PC-9 (cell line): ENCODE data around the gene SLIT1. TPM values are rescaled to one million over a fixed set of nuclear protein-coding genes. Genes with fewer than 3 reads are reported as not detected.

ENCODE experiments used
- BruUV-seq: library from RNA; stranded (reverse); fragments of 400-500 nt; replicated peaks from 2 replicates; lab custom pipeline; 2021; lab: Mats Ljungman, UMichigan
- CTCF ChIA-PET: fragments of 300-600 bp; sonication (Branson Sonifier 250); formaldehyde crosslinking; loops from one replicate; lab custom pipeline; 2022; ENCODE audit warnings: antibody characterized with exemption; lab: Charles Lee
- POLR2A ChIA-PET: fragments of 300-600 bp; sonication (Branson Sonifier 250); formaldehyde crosslinking; loops from one replicate; lab custom pipeline; 2022; ENCODE audit warnings: antibody characterized with exemption; ENCODE audit not compliant: unreplicated experiment; lab: Charles Lee
- DNase-seq, 2 experiments: peaks; one replicate each; pipeline versions ENCODE4 v3.0.0 to v3.0.0-alpha.2; 2015 to 2022; ENCODE audit warnings: mixed read lengths in 1 of 2
- H2AFZ ChIP-seq: fragments of 200-600 bp; sonication (generic); 2 replicates; pipeline ENCODE4 v1.8.1; 2017; ENCODE audit warnings: antibody characterized with exemption
- H3F3A ChIP-seq: fragments of 200-600 bp; sonication (generic); 2 replicates; pipeline ENCODE4 v1.8.1; 2017; ENCODE audit warnings: antibody characterized with exemption, mild to moderate bottlenecking, low read depth; ENCODE audit not compliant: insufficient read depth
- H3K27ac ChIP-seq: fragments of 200-600 bp; sonication (generic); 2 replicates; pipeline ENCODE4 v1.6.1; 2016; ENCODE audit warnings: mixed run types
- H3K27me3 ChIP-seq: fragments of 200-600 bp; sonication (generic); 2 replicates; pipeline ENCODE4 v1.6.1; 2016; ENCODE audit warnings: low read depth, mixed run types; ENCODE audit not compliant: insufficient read depth
- H3K36me3 ChIP-seq: fragments of 200-600 bp; sonication (generic); 2 replicates; pipeline ENCODE4 v1.6.1; 2016; ENCODE audit warnings: low read depth, mixed run types
- H3K4me1 ChIP-seq: fragments of 200-600 bp; sonication (generic); replicated peaks from 2 replicates; pipeline ENCODE4 v1.6.1; 2016; ENCODE audit warnings: mixed run types; ENCODE audit not compliant: insufficient read depth
- H3K4me2 ChIP-seq: fragments of 200-600 bp; sonication (generic); 2 replicates; pipeline ENCODE4 v1.6.1; 2017; ENCODE audit warnings: mixed run types
- H3K4me3 ChIP-seq: fragments of 200-600 bp; sonication (generic); 2 replicates; pipeline ENCODE4 v1.6.1; 2016; ENCODE audit warnings: mixed run types
- H3K79me2 ChIP-seq: fragments of 200-600 bp; sonication (generic); 2 replicates; pipeline ENCODE4 v1.6.1; 2017; ENCODE audit warnings: low read depth, mixed run types
- H3K9me2 ChIP-seq: fragments of 200-600 bp; sonication (generic); 2 replicates; pipeline ENCODE4 v1.8.1; 2017; ENCODE audit warnings: mild to moderate bottlenecking; ENCODE audit not compliant: insufficient read depth
- H3K9me3 ChIP-seq: fragments of 200-600 bp; sonication (generic); 2 replicates; pipeline ENCODE4 v1.8.1; 2016; ENCODE audit warnings: low read depth; ENCODE audit not compliant: insufficient read depth
- H4K20me1 ChIP-seq: fragments of 200-600 bp; sonication (generic); 2 replicates; pipeline ENCODE4 v1.8.1; 2017; ENCODE audit not compliant: insufficient read depth
- EZH2 ChIP-seq: fragments of 200-600 bp; sonication (generic); IDR thresholded peaks from 2 replicates; pipeline ENCODE4 v1.8.0; 2017; ENCODE audit warnings: antibody characterized with exemption, low read depth
- intact Hi-C: fragments of 100-400 bp; cut with micrococcal nuclease; formaldehyde crosslinking; loops from one replicate; pipeline ENCODE4 v1.10.0; 2022; ENCODE audit not compliant: unreplicated experiment
- total RNA-seq: library from RNA; stranded (reverse); gene quantifications from 2 replicates; pipeline ENCODE4 v1.2.3, GENCODE V29; 2021
- TF ChIP-seq, protein P1 (sequence below): fragments of 200-600 bp; sonication (generic); conservative IDR thresholded peaks from 2 replicates; pipeline ENCODE4 v1.6.1; 2017; ENCODE audit warnings: mixed run types, antibody characterized with exemption, mild to moderate bottlenecking, moderate library complexity

Gene SLIT1
- total RNA-seq, 1 experiment from 2014 or later: not detected

DNA sequence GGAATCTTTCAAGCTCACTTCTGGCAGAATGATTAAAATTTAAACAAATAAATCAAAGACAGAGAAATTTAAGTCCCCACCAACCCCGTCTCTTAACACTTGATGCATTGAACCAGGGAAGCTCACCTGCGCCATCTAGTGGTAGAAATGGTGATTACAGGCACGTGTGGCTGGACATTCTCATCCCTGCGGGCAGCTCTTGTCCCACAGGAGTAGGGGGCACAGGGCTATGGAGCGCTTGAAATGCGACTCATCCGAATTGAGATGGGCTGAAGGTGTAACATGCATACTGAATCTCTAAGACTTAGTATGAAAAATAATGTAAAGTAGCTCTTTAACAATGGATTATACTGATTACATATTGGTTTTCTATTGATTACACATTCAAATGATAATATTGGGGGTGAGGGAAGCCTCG, 24.8 kb upstream of the SLIT1 start:
- no peak for TF ChIP-seq EZH2
- TF ChIP-seq, protein P1, sequence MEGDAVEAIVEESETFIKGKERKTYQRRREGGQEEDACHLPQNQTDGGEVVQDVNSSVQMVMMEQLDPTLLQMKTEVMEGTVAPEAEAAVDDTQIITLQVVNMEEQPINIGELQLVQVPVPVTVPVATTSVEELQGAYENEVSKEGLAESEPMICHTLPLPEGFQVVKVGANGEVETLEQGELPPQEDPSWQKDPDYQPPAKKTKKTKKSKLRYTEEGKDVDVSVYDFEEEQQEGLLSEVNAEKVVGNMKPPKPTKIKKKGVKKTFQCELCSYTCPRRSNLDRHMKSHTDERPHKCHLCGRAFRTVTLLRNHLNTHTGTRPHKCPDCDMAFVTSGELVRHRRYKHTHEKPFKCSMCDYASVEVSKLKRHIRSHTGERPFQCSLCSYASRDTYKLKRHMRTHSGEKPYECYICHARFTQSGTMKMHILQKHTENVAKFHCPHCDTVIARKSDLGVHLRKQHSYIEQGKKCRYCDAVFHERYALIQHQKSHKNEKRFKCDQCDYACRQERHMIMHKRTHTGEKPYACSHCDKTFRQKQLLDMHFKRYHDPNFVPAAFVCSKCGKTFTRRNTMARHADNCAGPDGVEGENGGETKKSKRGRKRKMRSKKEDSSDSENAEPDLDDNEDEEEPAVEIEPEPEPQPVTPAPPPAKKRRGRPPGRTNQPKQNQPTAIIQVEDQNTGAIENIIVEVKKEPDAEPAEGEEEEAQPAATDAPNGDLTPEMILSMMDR: peak; percentile 92
- Histone ChIP-seq H3K27me3 (no peaks in the 10 kb centered on the region), H3F3A (no peaks in the 10 kb centered on the region), H3K9me2 (no peaks in the 10 kb centered on the region), H3K36me3 (no peaks in the 10 kb centered on the region), H4K20me1 (no peaks in the 10 kb centered on the region), H3K79me2 (no peaks in the 10 kb centered on the region), H2AFZ (no peak overlapping the region), H3K27ac (no peak overlapping the region), H3K9me3 (no peaks in the 10 kb centered on the region), H3K4me1 (no peaks in the 10 kb centered on the region), H3K4me3 (no peak overlapping the region), H3K4me2 (no peak overlapping the region)
- POLR2A ChIA-PET: interaction anchor here (0.6 kb wide), 1 partner anchor 1798 kb away, joined by 4 read pairs; no protein-coding TSS in a partner anchor
- DNase-seq: peak in 1 of 2 experiments; percentile 55
- CTCF ChIA-PET: interaction anchor here (0.7 to 1.3 kb wide), 6 partner anchors 19 to 236 kb away, joined by 3 to 4 read pairs (median 3); no protein-coding TSS in a partner anchor
- intact Hi-C loops: loop anchor here (1.0 to 5.0 kb wide), 4 partner anchors 137 to 840 kb away; no protein-coding TSS in a partner anchor
- BruUV-seq: no TSS peak

DNA sequence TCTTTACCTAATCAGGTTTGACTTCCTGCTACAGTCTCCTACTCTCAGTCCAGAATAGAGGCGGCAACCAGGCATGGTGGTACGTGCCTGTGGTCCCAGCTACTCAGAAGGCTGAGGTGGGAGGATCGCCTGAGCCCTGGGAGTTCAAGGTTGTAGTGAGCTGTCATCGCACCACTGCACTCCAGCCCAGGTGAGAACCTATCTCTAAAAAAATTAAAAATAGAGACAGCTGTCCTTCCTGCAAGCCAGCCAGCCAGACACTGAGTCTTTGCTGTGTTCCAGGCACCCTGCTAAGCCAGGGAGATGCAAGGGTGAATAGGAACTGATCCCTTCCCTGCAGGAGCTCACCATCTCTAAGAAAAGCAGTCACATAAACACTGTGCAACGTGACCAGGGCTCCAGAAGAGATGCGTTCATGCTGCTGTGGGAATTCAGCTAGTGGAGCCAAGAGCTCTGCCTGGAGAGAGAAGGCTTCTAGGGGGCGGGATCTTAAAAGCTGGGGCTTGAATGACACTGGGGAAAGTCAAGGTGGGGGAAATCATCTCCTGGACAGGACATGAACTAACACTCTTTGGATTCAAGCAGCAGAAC, 22.1 kb upstream of the SLIT1 start:
- no peak overlapping the region for H2AFZ ChIP-seq
- no peak for TF ChIP-seq EZH2
- TF ChIP-seq, protein P1: no peak
- H4K20me1 ChIP-seq: no peaks in the 10 kb centered on the region
- H3K9me3 ChIP-seq: no peaks in the 10 kb centered on the region; the same call in 1 of the 2 replicates
- intact Hi-C loops: no loop called here
- H3K36me3 ChIP-seq: no peaks in the 10 kb centered on the region
- BruUV-seq: no TSS peak
- H3K27me3 ChIP-seq: no peaks in the 10 kb centered on the region
- ChIA-PET POLR2A (no interaction called here), CTCF (interaction anchor here (0.7 kb wide), 1 partner anchor 14 kb away, joined by 3 read pairs; no protein-coding TSS in a partner anchor)
- no peaks in the 10 kb centered on the region for H3K9me2 ChIP-seq
- no peaks in the 10 kb centered on the region for H3F3A ChIP-seq
- H3K4me3 ChIP-seq: no peak overlapping the region
- H3K27ac ChIP-seq: no peak overlapping the region
- no peaks in the 10 kb centered on the region for H3K79me2 ChIP-seq
- H3K4me1 ChIP-seq: no peaks in the 10 kb centered on the region
- no peak for DNase-seq
- H3K4me2 ChIP-seq: no peak overlapping the region

- H3K4me2 ChIP-seq: no peak overlapping the region
- TF ChIP-seq EZH2: no peak
- TF ChIP-seq, protein P1: no peak
- H3K79me2 ChIP-seq: no peaks in the 10 kb centered on the region
- H3F3A ChIP-seq: no peaks in the 10 kb centered on the region
- intact Hi-C loops: no loop called here
- no peaks in the 10 kb centered on the region for H4K20me1 ChIP-seq
- DNase-seq: no peak
- no peaks in the 10 kb centered on the region for H3K9me2 ChIP-seq
- H3K9me3 ChIP-seq: no peaks in the 10 kb centered on the region; the same call in 1 of the 2 replicates
- ChIA-PET POLR2A (no interaction called here), CTCF (no interaction called here)
- no TSS peak for BruUV-seq
- no peaks in the 10 kb centered on the region for H3K27me3 ChIP-seq
- H3K27ac ChIP-seq: no peak overlapping the region
- no peak overlapping the region for H3K4me3 ChIP-seq
- H3K4me1 ChIP-seq: no peaks in the 10 kb centered on the region
- no peak overlapping the region for H2AFZ ChIP-seq
- H3K36me3 ChIP-seq: no peaks in the 10 kb centered on the region
These were observed 21.4 kb upstream of the SLIT1 start for GRCh38 chr10:97207131-97207530.
